Stimulated activated CD4-positive, alpha-beta T cell treated with anti-CD3 and anti-CD28 coated beads, Interleukin-4, amount 100 ng/mL, for 4 hours (primary cell): ENCODE measurements around the gene COA8.

Experiments used
- DNase-seq, 2 experiments: peaks; one replicate each; pipeline ENCODE4 v3.0.0-alpha.2; 2020

Gene COA8

GRCh38 chr14:103625356-103626095, 62.8 kb downstream of the COA8 start:
- no peak for DNase-seq

- no peak for DNase-seq
These were observed 63.5 kb downstream of the COA8 start for GRCh38 chr14:103626146-103626850.

GRCh38 chr14:103627073-103628025, 64.6 kb downstream of the COA8 start:
- DNase-seq, result no peak

GRCh38 chr14:103628221-103628683, 65.5 kb downstream of the COA8 start:
- peak; percentile 8 to 20 for DNase-seq

- peak; percentile 78 to 90 for DNase-seq
These were observed 66.1 kb downstream of the COA8 start, which contains the start of gene KLC1 for GRCh38 chr14:103628684-103629502. Gene KLC1 (plus strand): TSS chr14:103629211. CDS start chr14:103654565, 25,354 bp downstream.

GRCh38 chr14:103629503-103630121, 66.9 kb downstream of the COA8 start:
- peak; percentile 7 to 45 for DNase-seq

GRCh38 chr14:103630364-103631108, 67.8 kb downstream of the COA8 start:
- DNase-seq, result no peak

- no peak for DNase-seq
These were observed 70.6 kb downstream of the COA8 start for GRCh38 chr14:103633391-103633790.

- DNase-seq, result no peak
These were observed 71.4 kb downstream of the COA8 start for GRCh38 chr14:103634156-103634555.

GRCh38 chr14:103638594-103638993, 75.8 kb downstream of the COA8 start:
- DNase-seq, result peak in 1 of 2 experiments; percentile 11
